WTC11 (cell line): ENCODE measurements around the gene C2CD4A. TPM values are rescaled to one million over a fixed set of nuclear protein-coding genes. Genes with fewer than 3 reads are reported as not detected.

Source experiments
- ATAC-seq: fragments of 200-7000 bp; cut with Tn5 transposase; 2 replicates; pipeline ENCODE4 v1.10.0; 2021; ENCODE audit warnings: mild to moderate bottlenecking, moderate library complexity
- CTCF ChIA-PET: fragments of 300-600 bp; sonication (Branson Sonifier 250); formaldehyde crosslinking; loops from one replicate; lab custom pipeline; 2021; ENCODE audit warnings: antibody characterized with exemption; lab: Charles Lee
- POLR2A ChIA-PET: fragments of 350-600 bp; sonication (Branson Sonifier 250); formaldehyde crosslinking; loops from one replicate; lab custom pipeline; 2021; ENCODE audit warnings: antibody characterized with exemption; lab: Charles Lee
- DNase-seq: peaks from one replicate; pipeline ENCODE4 v3.0.0; 2021; ENCODE audit warnings: low spot score
- H3K27ac Mint-ChIP-seq: 2 replicates; pipeline ENCODE4 v1.8.0; 2021; ENCODE audit warnings: mixed read lengths
- H3K27me3 Mint-ChIP-seq: 2 replicates; pipeline ENCODE4 v1.8.0; 2021; ENCODE audit warnings: low read depth, mild to moderate bottlenecking, moderate library complexity, mixed read lengths
- H3K36me3 Mint-ChIP-seq: 2 replicates; pipeline ENCODE4 v1.8.0; 2021; ENCODE audit warnings: mixed read lengths
- H3K4me1 Mint-ChIP-seq: 2 replicates; pipeline ENCODE4 v1.8.0; 2022; ENCODE audit warnings: mixed read lengths
- H3K4me3 Mint-ChIP-seq: 2 replicates; pipeline ENCODE4 v1.8.0; 2021; ENCODE audit warnings: mild to moderate bottlenecking, moderate library complexity, mixed read lengths
- H3K9me3 Mint-ChIP-seq: 2 replicates; pipeline ENCODE4 v1.8.0; 2021; ENCODE audit warnings: mixed read lengths
- CBFB ChIP-seq: sonication (generic); formaldehyde crosslinking; IDR thresholded peaks from 2 replicates; pipeline ENCODE4 v1.8.1; 2022; ENCODE audit warnings: mild to moderate bottlenecking, low read depth, missing genetic modification reagents
- E2F1 ChIP-seq: sonication (generic); formaldehyde crosslinking; IDR thresholded peaks from 2 replicates; pipeline ENCODE4 v1.8.0; 2022; ENCODE audit warnings: mild to moderate bottlenecking, missing genetic modification reagents
- E2F5 ChIP-seq: sonication (generic); formaldehyde crosslinking; IDR thresholded peaks from 2 replicates; pipeline ENCODE4 v1.8.1; 2022; ENCODE audit warnings: mild to moderate bottlenecking, moderate library complexity, missing genetic modification reagents
- ELF4 ChIP-seq: sonication (generic); formaldehyde crosslinking; IDR thresholded peaks from 2 replicates; pipeline ENCODE4 v1.8.1; 2022; ENCODE audit warnings: low read depth, mild to moderate bottlenecking, moderate library complexity, missing genetic modification reagents
- ESRRA ChIP-seq: sonication (generic); formaldehyde crosslinking; IDR thresholded peaks from 2 replicates; pipeline ENCODE4 v1.8.1; 2022; ENCODE audit warnings: mild to moderate bottlenecking, missing genetic modification reagents, borderline replicate concordance
- ETV6 ChIP-seq: sonication (generic); formaldehyde crosslinking; IDR thresholded peaks from 2 replicates; pipeline ENCODE4 v1.8.1; 2022; ENCODE audit warnings: mild to moderate bottlenecking, missing genetic modification reagents
- FOXK1 ChIP-seq: sonication (generic); formaldehyde crosslinking; IDR thresholded peaks from 2 replicates; pipeline ENCODE4 v1.8.0; 2022; ENCODE audit warnings: mild to moderate bottlenecking, moderate library complexity, missing genetic modification reagents
- FOXP1 ChIP-seq: sonication (generic); formaldehyde crosslinking; IDR thresholded peaks from 2 replicates; pipeline ENCODE4 v1.8.0; 2022; ENCODE audit warnings: missing genetic modification reagents, mild to moderate bottlenecking, moderate library complexity, borderline replicate concordance
- KAT7 ChIP-seq: sonication (generic); formaldehyde crosslinking; IDR thresholded peaks from 2 replicates; pipeline ENCODE4 v1.8.1; 2023; ENCODE audit warnings: missing genetic modification reagents, mild to moderate bottlenecking, borderline replicate concordance
- NFE2L1 ChIP-seq: sonication (generic); formaldehyde crosslinking; IDR thresholded peaks from 2 replicates; pipeline ENCODE4 v1.8.1; 2023; ENCODE audit warnings: missing genetic modification reagents
- SP1 ChIP-seq: sonication (generic); formaldehyde crosslinking; conservative IDR thresholded peaks from 2 replicates; pipeline ENCODE4 v1.8.1; 2022; ENCODE audit warnings: missing genetic modification reagents
- TEAD1 ChIP-seq: sonication (generic); formaldehyde crosslinking; IDR thresholded peaks from 2 replicates; pipeline ENCODE4 v1.8.0; 2022; ENCODE audit warnings: mild to moderate bottlenecking, missing genetic modification reagents
- TP53 ChIP-seq: sonication (generic); formaldehyde crosslinking; IDR thresholded peaks from 2 replicates; pipeline ENCODE4 v1.8.1; 2023; ENCODE audit warnings: mild to moderate bottlenecking, missing genetic modification reagents
- ZBTB21 ChIP-seq: sonication (generic); formaldehyde crosslinking; IDR thresholded peaks from 2 replicates; pipeline ENCODE4 v1.8.1; 2023; ENCODE audit warnings: mild to moderate bottlenecking, missing genetic modification reagents, borderline replicate concordance
- ZNF317 ChIP-seq: sonication (generic); formaldehyde crosslinking; IDR thresholded peaks from 2 replicates; pipeline ENCODE4 v1.8.1; 2023; ENCODE audit warnings: low read depth, mild to moderate bottlenecking, moderate library complexity, missing genetic modification reagents, borderline replicate concordance
- ZNF416 ChIP-seq: fragments of 250-450 bp; sonication (Bioruptor Pico); IDR thresholded peaks from 2 replicates; pipeline ENCODE4 v1.9.0; 2021; ENCODE audit warnings: mild to moderate bottlenecking, inconsistent platforms
- total RNA-seq: library from RNA; stranded (reverse); gene quantifications from 3 replicates; pipeline ENCODE4 v1.2.3, GENCODE V29; 2021
- TF ChIP-seq, protein P1 (sequence below): fragments of 250-450 bp; sonication (Bioruptor Pico); IDR thresholded peaks from 2 replicates; pipeline ENCODE4 v1.8.0; 2021; ENCODE audit warnings: mild to moderate bottlenecking
- TF ChIP-seq, protein P2 (sequence below): sonication (generic); formaldehyde crosslinking; IDR thresholded peaks from 2 replicates; pipeline ENCODE4 v1.8.1; 2023; ENCODE audit warnings: mild to moderate bottlenecking, missing genetic modification reagents, moderate library complexity
- TF ChIP-seq, protein P3 (sequence below): sonication (generic); formaldehyde crosslinking; IDR thresholded peaks from 2 replicates; pipeline ENCODE4 v1.8.0; 2022; ENCODE audit warnings: mild to moderate bottlenecking, missing genetic modification reagents
- TF ChIP-seq, protein P4 (sequence below): sonication (generic); formaldehyde crosslinking; IDR thresholded peaks from 2 replicates; pipeline ENCODE4 v1.8.0; 2022; ENCODE audit warnings: missing genetic modification reagents
- TF ChIP-seq, protein P5 (sequence below): sonication (generic); formaldehyde crosslinking; IDR thresholded peaks from 2 replicates; pipeline ENCODE4 v1.8.0; 2023; ENCODE audit warnings: missing genetic modification reagents, mild to moderate bottlenecking, borderline replicate concordance
- TF ChIP-seq, protein P6 (sequence below): sonication (generic); formaldehyde crosslinking; IDR thresholded peaks from 2 replicates; pipeline ENCODE4 v1.8.0; 2022; ENCODE audit warnings: mild to moderate bottlenecking, missing genetic modification reagents

C2CD4A gene
- total RNA-seq, 1 experiment from 2014 or later, result 0.42 TPM

- POLR2A ChIA-PET, result no interaction called here
- ATAC-seq (peak; percentile 88), DNase-seq (peak; percentile 89)
- peaks cover 10% of the 10 kb centered on the region for H3K4me1 Mint-ChIP-seq
- H3K27me3 Mint-ChIP-seq, result peaks cover 41% of the 10 kb centered on the region
- peak within 1 kb of the TSS; percentile 89 for H3K4me3 Mint-ChIP-seq
- no peaks in the 10 kb centered on the region for H3K9me3 Mint-ChIP-seq
- H3K27ac Mint-ChIP-seq, result peak within 1 kb of the TSS; percentile 74
- CTCF ChIA-PET, result interaction anchor here (0.9 to 3.1 kb wide), 15 partner anchors 9 to 293 kb away, joined by 3 to 9 read pairs (median 4); partner anchors contain the start of gene C2CD4B
- H3K36me3 Mint-ChIP-seq, result no peaks in the 10 kb centered on the region
- peak; percentile 40 for TF ChIP-seq SP1 (CRISPR knock-in tag)
- TF ChIP-seq, protein P1, sequence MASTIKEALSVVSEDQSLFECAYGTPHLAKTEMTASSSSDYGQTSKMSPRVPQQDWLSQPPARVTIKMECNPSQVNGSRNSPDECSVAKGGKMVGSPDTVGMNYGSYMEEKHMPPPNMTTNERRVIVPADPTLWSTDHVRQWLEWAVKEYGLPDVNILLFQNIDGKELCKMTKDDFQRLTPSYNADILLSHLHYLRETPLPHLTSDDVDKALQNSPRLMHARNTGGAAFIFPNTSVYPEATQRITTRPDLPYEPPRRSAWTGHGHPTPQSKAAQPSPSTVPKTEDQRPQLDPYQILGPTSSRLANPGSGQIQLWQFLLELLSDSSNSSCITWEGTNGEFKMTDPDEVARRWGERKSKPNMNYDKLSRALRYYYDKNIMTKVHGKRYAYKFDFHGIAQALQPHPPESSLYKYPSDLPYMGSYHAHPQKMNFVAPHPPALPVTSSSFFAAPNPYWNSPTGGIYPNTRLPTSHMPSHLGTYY (CRISPR knock-in tag), result no peak
- TF ChIP-seq FOXK1, result peak; percentile 42; the same call in 1 of the 2 replicates
- TF ChIP-seq ZBTB21 (CRISPR knock-in tag), result 0 out of 2 replicates have a peak, but pooled peaks have one; percentile 15
- TF ChIP-seq, protein P2, sequence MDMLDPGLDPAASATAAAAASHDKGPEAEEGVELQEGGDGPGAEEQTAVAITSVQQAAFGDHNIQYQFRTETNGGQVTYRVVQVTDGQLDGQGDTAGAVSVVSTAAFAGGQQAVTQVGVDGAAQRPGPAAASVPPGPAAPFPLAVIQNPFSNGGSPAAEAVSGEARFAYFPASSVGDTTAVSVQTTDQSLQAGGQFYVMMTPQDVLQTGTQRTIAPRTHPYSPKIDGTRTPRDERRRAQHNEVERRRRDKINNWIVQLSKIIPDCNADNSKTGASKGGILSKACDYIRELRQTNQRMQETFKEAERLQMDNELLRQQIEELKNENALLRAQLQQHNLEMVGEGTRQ, result peak; percentile 90
- 0 out of 2 replicates have a peak, but pooled peaks have one; percentile 67 for TF ChIP-seq KAT7
- TF ChIP-seq ETV6 (CRISPR knock-in tag), result 0 out of 2 replicates have a peak, but pooled peaks have one; percentile 41
- TF ChIP-seq TEAD1 (CRISPR knock-in tag), result peak; percentile 34
- TF ChIP-seq NFE2L1 (CRISPR knock-in tag), result peak; percentile 34; the same call in 1 of the 2 replicates
- peak; percentile 79 for TF ChIP-seq ESRRA
- no peak for TF ChIP-seq ZNF416 (CRISPR knock-in tag)
- TF ChIP-seq, protein P3, sequence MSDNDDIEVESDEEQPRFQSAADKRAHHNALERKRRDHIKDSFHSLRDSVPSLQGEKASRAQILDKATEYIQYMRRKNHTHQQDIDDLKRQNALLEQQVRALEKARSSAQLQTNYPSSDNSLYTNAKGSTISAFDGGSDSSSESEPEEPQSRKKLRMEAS, result peak; percentile 59
- no peak for TF ChIP-seq ZNF317
- TF ChIP-seq, protein P4, sequence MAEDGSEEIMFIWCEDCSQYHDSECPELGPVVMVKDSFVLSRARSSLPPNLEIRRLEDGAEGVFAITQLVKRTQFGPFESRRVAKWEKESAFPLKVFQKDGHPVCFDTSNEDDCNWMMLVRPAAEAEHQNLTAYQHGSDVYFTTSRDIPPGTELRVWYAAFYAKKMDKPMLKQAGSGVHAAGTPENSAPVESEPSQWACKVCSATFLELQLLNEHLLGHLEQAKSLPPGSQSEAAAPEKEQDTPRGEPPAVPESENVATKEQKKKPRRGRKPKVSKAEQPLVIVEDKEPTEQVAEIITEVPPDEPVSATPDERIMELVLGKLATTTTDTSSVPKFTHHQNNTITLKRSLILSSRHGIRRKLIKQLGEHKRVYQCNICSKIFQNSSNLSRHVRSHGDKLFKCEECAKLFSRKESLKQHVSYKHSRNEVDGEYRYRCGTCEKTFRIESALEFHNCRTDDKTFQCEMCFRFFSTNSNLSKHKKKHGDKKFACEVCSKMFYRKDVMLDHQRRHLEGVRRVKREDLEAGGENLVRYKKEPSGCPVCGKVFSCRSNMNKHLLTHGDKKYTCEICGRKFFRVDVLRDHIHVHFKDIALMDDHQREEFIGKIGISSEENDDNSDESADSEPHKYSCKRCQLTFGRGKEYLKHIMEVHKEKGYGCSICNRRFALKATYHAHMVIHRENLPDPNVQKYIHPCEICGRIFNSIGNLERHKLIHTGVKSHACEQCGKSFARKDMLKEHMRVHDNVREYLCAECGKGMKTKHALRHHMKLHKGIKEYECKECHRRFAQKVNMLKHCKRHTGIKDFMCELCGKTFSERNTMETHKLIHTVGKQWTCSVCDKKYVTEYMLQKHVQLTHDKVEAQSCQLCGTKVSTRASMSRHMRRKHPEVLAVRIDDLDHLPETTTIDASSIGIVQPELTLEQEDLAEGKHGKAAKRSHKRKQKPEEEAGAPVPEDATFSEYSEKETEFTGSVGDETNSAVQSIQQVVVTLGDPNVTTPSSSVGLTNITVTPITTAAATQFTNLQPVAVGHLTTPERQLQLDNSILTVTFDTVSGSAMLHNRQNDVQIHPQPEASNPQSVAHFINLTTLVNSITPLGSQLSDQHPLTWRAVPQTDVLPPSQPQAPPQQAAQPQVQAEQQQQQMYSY (CRISPR knock-in tag), result peak; percentile 25
- TF ChIP-seq CBFB (CRISPR knock-in tag), result peak; percentile 74; the same call in 1 of the 2 replicates
- TF ChIP-seq, protein P5, sequence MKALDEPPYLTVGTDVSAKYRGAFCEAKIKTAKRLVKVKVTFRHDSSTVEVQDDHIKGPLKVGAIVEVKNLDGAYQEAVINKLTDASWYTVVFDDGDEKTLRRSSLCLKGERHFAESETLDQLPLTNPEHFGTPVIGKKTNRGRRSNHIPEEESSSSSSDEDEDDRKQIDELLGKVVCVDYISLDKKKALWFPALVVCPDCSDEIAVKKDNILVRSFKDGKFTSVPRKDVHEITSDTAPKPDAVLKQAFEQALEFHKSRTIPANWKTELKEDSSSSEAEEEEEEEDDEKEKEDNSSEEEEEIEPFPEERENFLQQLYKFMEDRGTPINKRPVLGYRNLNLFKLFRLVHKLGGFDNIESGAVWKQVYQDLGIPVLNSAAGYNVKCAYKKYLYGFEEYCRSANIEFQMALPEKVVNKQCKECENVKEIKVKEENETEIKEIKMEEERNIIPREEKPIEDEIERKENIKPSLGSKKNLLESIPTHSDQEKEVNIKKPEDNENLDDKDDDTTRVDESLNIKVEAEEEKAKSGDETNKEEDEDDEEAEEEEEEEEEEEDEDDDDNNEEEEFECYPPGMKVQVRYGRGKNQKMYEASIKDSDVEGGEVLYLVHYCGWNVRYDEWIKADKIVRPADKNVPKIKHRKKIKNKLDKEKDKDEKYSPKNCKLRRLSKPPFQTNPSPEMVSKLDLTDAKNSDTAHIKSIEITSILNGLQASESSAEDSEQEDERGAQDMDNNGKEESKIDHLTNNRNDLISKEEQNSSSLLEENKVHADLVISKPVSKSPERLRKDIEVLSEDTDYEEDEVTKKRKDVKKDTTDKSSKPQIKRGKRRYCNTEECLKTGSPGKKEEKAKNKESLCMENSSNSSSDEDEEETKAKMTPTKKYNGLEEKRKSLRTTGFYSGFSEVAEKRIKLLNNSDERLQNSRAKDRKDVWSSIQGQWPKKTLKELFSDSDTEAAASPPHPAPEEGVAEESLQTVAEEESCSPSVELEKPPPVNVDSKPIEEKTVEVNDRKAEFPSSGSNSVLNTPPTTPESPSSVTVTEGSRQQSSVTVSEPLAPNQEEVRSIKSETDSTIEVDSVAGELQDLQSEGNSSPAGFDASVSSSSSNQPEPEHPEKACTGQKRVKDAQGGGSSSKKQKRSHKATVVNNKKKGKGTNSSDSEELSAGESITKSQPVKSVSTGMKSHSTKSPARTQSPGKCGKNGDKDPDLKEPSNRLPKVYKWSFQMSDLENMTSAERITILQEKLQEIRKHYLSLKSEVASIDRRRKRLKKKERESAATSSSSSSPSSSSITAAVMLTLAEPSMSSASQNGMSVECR (CRISPR knock-in tag), result peak; percentile 59; the same call in 1 of the 2 replicates
- TF ChIP-seq, protein P6, sequence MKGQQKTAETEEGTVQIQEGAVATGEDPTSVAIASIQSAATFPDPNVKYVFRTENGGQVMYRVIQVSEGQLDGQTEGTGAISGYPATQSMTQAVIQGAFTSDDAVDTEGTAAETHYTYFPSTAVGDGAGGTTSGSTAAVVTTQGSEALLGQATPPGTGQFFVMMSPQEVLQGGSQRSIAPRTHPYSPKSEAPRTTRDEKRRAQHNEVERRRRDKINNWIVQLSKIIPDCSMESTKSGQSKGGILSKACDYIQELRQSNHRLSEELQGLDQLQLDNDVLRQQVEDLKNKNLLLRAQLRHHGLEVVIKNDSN (CRISPR knock-in tag), result peak; percentile 47
- no peak for TF ChIP-seq E2F1 (CRISPR knock-in tag)
- peak; percentile 32; the same call in 1 of the 2 replicates for TF ChIP-seq FOXP1 (CRISPR knock-in tag)
- peak; percentile 42; the same call in 1 of the 2 replicates for TF ChIP-seq E2F5 (CRISPR knock-in tag)
- TF ChIP-seq TP53 (CRISPR knock-in tag), result 0 out of 2 replicates have a peak, but pooled peaks have one; percentile 18
- TF ChIP-seq ELF4, result no peak
Measured at GRCh38 chr15:62060113-62060895, 6.5 kb upstream of the C2CD4A start, which contains the start of gene VPS13C. Gene VPS13C, minus strand, starts transcription at chr15:62060447. Its CDS starts 73 bp downstream, at chr15:62060374.
